Measurements from ENCODE around the gene ITGA2.

ITGA2 gene

GRCh38 chr5:53055365-53055764 is 66.2 kb downstream of the ITGA2 start:
- H3K4me3 ChIP-seq (ENCODE audit: low read length in 2 of 2) = no peak overlapping the region
- no peaks in the 10 kb centered on the region for H3K4me1 ChIP-seq (ENCODE audit: control insufficient read depth, insufficient read depth, low read length)
- H3K27ac ChIP-seq (ENCODE audit: low read length) = no peak overlapping the region
- no peak overlapping the region for H3K9ac ChIP-seq (ENCODE audit: low read length in 2 of 2)
- H3K36me3 ChIP-seq (ENCODE audit: control insufficient read depth in 2 of 2, insufficient read depth in 2 of 2, low read length in 2 of 2) = no peaks in the 10 kb centered on the region
- H3K27me3 ChIP-seq (ENCODE audit: control insufficient read depth in 1 of 2, insufficient read depth in 2 of 2, low read length in 2 of 2) = no peaks in the 10 kb centered on the region
- H3K9me3 ChIP-seq (ENCODE audit: control insufficient read depth in 2 of 2, low read length in 2 of 2) = no peaks in the 10 kb centered on the region

GRCh38 chr5:53059281-53059680 is 70.1 kb downstream of the ITGA2 start:
- H3K9me3 ChIP-seq (ENCODE audit: control insufficient read depth in 2 of 2, low read length in 2 of 2) = no peaks in the 10 kb centered on the region
- no peak overlapping the region for H3K9ac ChIP-seq (ENCODE audit: low read length in 2 of 2)
- no peaks in the 10 kb centered on the region for H3K36me3 ChIP-seq (ENCODE audit: control insufficient read depth in 2 of 2, insufficient read depth in 2 of 2, low read length in 2 of 2)
- H3K27me3 ChIP-seq (ENCODE audit: control insufficient read depth in 1 of 2, insufficient read depth in 2 of 2, low read length in 2 of 2) = no peaks in the 10 kb centered on the region
- H3K4me1 ChIP-seq (ENCODE audit: control insufficient read depth, insufficient read depth, low read length) = no peaks in the 10 kb centered on the region
- H3K27ac ChIP-seq (ENCODE audit: low read length) = no peak overlapping the region
- no peak overlapping the region for H3K4me3 ChIP-seq (ENCODE audit: low read length in 2 of 2)

GRCh38 chr5:53063176-53063575 is 74.0 kb downstream of the ITGA2 start:
- Histone ChIP-seq H3K9ac (ENCODE audit: low read length in 2 of 2) (no peak overlapping the region), H3K9me3 (ENCODE audit: control insufficient read depth in 2 of 2, low read length in 2 of 2) (no peaks in the 10 kb centered on the region), H3K4me1 (ENCODE audit: control insufficient read depth, insufficient read depth, low read length) (no peaks in the 10 kb centered on the region), H3K4me3 (ENCODE audit: low read length in 2 of 2) (no peak overlapping the region), H3K27me3 (ENCODE audit: control insufficient read depth in 1 of 2, insufficient read depth in 2 of 2, low read length in 2 of 2) (no peaks in the 10 kb centered on the region), H3K36me3 (ENCODE audit: control insufficient read depth in 2 of 2, insufficient read depth in 2 of 2, low read length in 2 of 2) (peaks cover 0 to 2% of the 10 kb centered on the region in 2 donors), H3K27ac (ENCODE audit: low read length) (no peak overlapping the region)

- Histone ChIP-seq H3K27ac (ENCODE audit: low read length) (no peak overlapping the region), H3K4me1 (ENCODE audit: control insufficient read depth, insufficient read depth, low read length) (no peaks in the 10 kb centered on the region)
These were observed 74.6 kb downstream of the ITGA2 start for GRCh38 chr5:53063791-53064190.

GRCh38 chr5:53066088-53066487 is 76.9 kb downstream of the ITGA2 start:
- H3K27ac ChIP-seq (ENCODE audit: low read length) = no peak overlapping the region
- peaks cover 0 to 2% of the 10 kb centered on the region in 2 donors for H3K36me3 ChIP-seq (ENCODE audit: control insufficient read depth in 2 of 2, insufficient read depth in 2 of 2, low read length in 2 of 2)
- no peak overlapping the region for H3K9ac ChIP-seq (ENCODE audit: low read length in 2 of 2)
- H3K27me3 ChIP-seq (ENCODE audit: control insufficient read depth in 1 of 2, insufficient read depth in 2 of 2, low read length in 2 of 2) = no peaks in the 10 kb centered on the region
- H3K4me3 ChIP-seq (ENCODE audit: low read length in 2 of 2) = no peak overlapping the region
- H3K4me1 ChIP-seq (ENCODE audit: control insufficient read depth, insufficient read depth, low read length) = no peaks in the 10 kb centered on the region
- H3K9me3 ChIP-seq (ENCODE audit: control insufficient read depth in 2 of 2, low read length in 2 of 2) = no peaks in the 10 kb centered on the region

More at GRCh38 chr5:53063791-53064190, 74.6 kb downstream of the ITGA2 start:
- Histone ChIP-seq H3K4me3 (ENCODE audit: low read length in 2 of 2) (no peak overlapping the region), H3K27me3 (ENCODE audit: control insufficient read depth in 1 of 2, insufficient read depth in 2 of 2, low read length in 2 of 2) (no peaks in the 10 kb centered on the region), H3K9ac (ENCODE audit: low read length in 2 of 2) (no peak overlapping the region), H3K36me3 (ENCODE audit: control insufficient read depth in 2 of 2, insufficient read depth in 2 of 2, low read length in 2 of 2) (peaks cover 0 to 2% of the 10 kb centered on the region in 2 donors), H3K9me3 (ENCODE audit: control insufficient read depth in 2 of 2, low read length in 2 of 2) (no peaks in the 10 kb centered on the region)

- no peak overlapping the region for H3K27ac ChIP-seq (ENCODE audit: low read length)
- H3K36me3 ChIP-seq (ENCODE audit: control insufficient read depth in 2 of 2, insufficient read depth in 2 of 2, low read length in 2 of 2) = peaks cover 0 to 2% of the 10 kb centered on the region in 2 donors
- no peaks in the 10 kb centered on the region for H3K4me1 ChIP-seq (ENCODE audit: control insufficient read depth, insufficient read depth, low read length)
- H3K9ac ChIP-seq (ENCODE audit: low read length in 2 of 2) = no peak overlapping the region
- H3K9me3 ChIP-seq (ENCODE audit: control insufficient read depth in 2 of 2, low read length in 2 of 2) = no peaks in the 10 kb centered on the region
- H3K4me3 ChIP-seq (ENCODE audit: low read length in 2 of 2) = no peak overlapping the region
- H3K27me3 ChIP-seq (ENCODE audit: control insufficient read depth in 1 of 2, insufficient read depth in 2 of 2, low read length in 2 of 2) = no peaks in the 10 kb centered on the region
These were observed 78.5 kb downstream of the ITGA2 start for GRCh38 chr5:53067641-53068040.

- Histone ChIP-seq H3K4me1 (ENCODE audit: control insufficient read depth, insufficient read depth, low read length) (no peaks in the 10 kb centered on the region), H3K36me3 (ENCODE audit: control insufficient read depth in 2 of 2, insufficient read depth in 2 of 2, low read length in 2 of 2) (peaks cover 0 to 2% of the 10 kb centered on the region in 2 donors), H3K27ac (ENCODE audit: low read length) (no peak overlapping the region), H3K4me3 (ENCODE audit: low read length in 2 of 2) (no peak overlapping the region), H3K9ac (ENCODE audit: low read length in 2 of 2) (no peak overlapping the region), H3K9me3 (ENCODE audit: control insufficient read depth in 2 of 2, low read length in 2 of 2) (no peaks in the 10 kb centered on the region), H3K27me3 (ENCODE audit: control insufficient read depth in 1 of 2, insufficient read depth in 2 of 2, low read length in 2 of 2) (no peaks in the 10 kb centered on the region)
These were observed 79.2 kb downstream of the ITGA2 start for GRCh38 chr5:53068291-53068836.

GRCh38 chr5:53069626-53070025 is 80.5 kb downstream of the ITGA2 start:
- Histone ChIP-seq H3K27me3 (ENCODE audit: control insufficient read depth in 1 of 2, insufficient read depth in 2 of 2, low read length in 2 of 2) (no peaks in the 10 kb centered on the region), H3K27ac (ENCODE audit: low read length) (no peak overlapping the region), H3K9me3 (ENCODE audit: control insufficient read depth in 2 of 2, low read length in 2 of 2) (no peaks in the 10 kb centered on the region), H3K4me3 (ENCODE audit: low read length in 2 of 2) (no peak overlapping the region), H3K36me3 (ENCODE audit: control insufficient read depth in 2 of 2, insufficient read depth in 2 of 2, low read length in 2 of 2) (peaks cover 0 to 2% of the 10 kb centered on the region in 2 donors), H3K4me1 (ENCODE audit: control insufficient read depth, insufficient read depth, low read length) (no peaks in the 10 kb centered on the region), H3K9ac (ENCODE audit: low read length in 2 of 2) (no peak overlapping the region)

- H3K36me3 ChIP-seq (ENCODE audit: control insufficient read depth in 2 of 2, insufficient read depth in 2 of 2, low read length in 2 of 2) = peaks cover 0 to 8% of the 10 kb centered on the region in 2 donors
- H3K9ac ChIP-seq (ENCODE audit: low read length in 2 of 2) = no peak overlapping the region
- no peaks in the 10 kb centered on the region for H3K4me1 ChIP-seq (ENCODE audit: control insufficient read depth, insufficient read depth, low read length)
- no peak overlapping the region for H3K27ac ChIP-seq (ENCODE audit: low read length)
- H3K9me3 ChIP-seq (ENCODE audit: control insufficient read depth in 2 of 2, low read length in 2 of 2) = no peaks in the 10 kb centered on the region
- H3K4me3 ChIP-seq (ENCODE audit: low read length in 2 of 2) = no peak overlapping the region
- H3K27me3 ChIP-seq (ENCODE audit: control insufficient read depth in 1 of 2, insufficient read depth in 2 of 2, low read length in 2 of 2) = no peaks in the 10 kb centered on the region
These were observed 82.1 kb downstream of the ITGA2 start for GRCh38 chr5:53071298-53071697.

GRCh38 chr5:53071738-53072137 is 82.6 kb downstream of the ITGA2 start:
- H3K27ac ChIP-seq (ENCODE audit: low read length) = no peak overlapping the region
- H3K4me1 ChIP-seq (ENCODE audit: control insufficient read depth, insufficient read depth, low read length) = no peaks in the 10 kb centered on the region
- H3K9me3 ChIP-seq (ENCODE audit: control insufficient read depth in 2 of 2, low read length in 2 of 2) = no peaks in the 10 kb centered on the region
- peaks cover 0 to 8% of the 10 kb centered on the region in 2 donors for H3K36me3 ChIP-seq (ENCODE audit: control insufficient read depth in 2 of 2, insufficient read depth in 2 of 2, low read length in 2 of 2)
- no peak overlapping the region for H3K9ac ChIP-seq (ENCODE audit: low read length in 2 of 2)
- H3K4me3 ChIP-seq (ENCODE audit: low read length in 2 of 2) = no peak overlapping the region
- H3K27me3 ChIP-seq (ENCODE audit: control insufficient read depth in 1 of 2, insufficient read depth in 2 of 2, low read length in 2 of 2) = no peaks in the 10 kb centered on the region

- Histone ChIP-seq H3K27ac (ENCODE audit: low read length) (no peak overlapping the region), H3K9ac (ENCODE audit: low read length in 2 of 2) (no peak overlapping the region), H3K9me3 (ENCODE audit: control insufficient read depth in 2 of 2, low read length in 2 of 2) (no peaks in the 10 kb centered on the region), H3K36me3 (ENCODE audit: control insufficient read depth in 2 of 2, insufficient read depth in 2 of 2, low read length in 2 of 2) (peaks cover 0 to 6% of the 10 kb centered on the region in 2 donors), H3K4me1 (ENCODE audit: control insufficient read depth, insufficient read depth, low read length) (no peaks in the 10 kb centered on the region), H3K4me3 (ENCODE audit: low read length in 2 of 2) (no peak overlapping the region), H3K27me3 (ENCODE audit: control insufficient read depth in 1 of 2, insufficient read depth in 2 of 2, low read length in 2 of 2) (no peaks in the 10 kb centered on the region)
These were observed 84.2 kb downstream of the ITGA2 start for GRCh38 chr5:53073348-53073747.

Data from stomach smooth muscle (tissue), 2 donors.